HG02943 (cell line): ENCODE results near the gene JOSD2.
"Not testable (repeated sequence)": the region's sequence is repeated elsewhere in the genome, so short reads cannot be mapped to it uniquely, and the experiment has no call there.

Source experiments
- ATAC-seq: cut with Tn5 transposase; IDR thresholded peaks from one replicate; pipeline ENCODE4 v1.9.1; 2021; ENCODE audit warnings: mild to moderate bottlenecking, low read depth, moderate library complexity; ENCODE audit not compliant: unreplicated experiment

Gene JOSD2

DNA sequence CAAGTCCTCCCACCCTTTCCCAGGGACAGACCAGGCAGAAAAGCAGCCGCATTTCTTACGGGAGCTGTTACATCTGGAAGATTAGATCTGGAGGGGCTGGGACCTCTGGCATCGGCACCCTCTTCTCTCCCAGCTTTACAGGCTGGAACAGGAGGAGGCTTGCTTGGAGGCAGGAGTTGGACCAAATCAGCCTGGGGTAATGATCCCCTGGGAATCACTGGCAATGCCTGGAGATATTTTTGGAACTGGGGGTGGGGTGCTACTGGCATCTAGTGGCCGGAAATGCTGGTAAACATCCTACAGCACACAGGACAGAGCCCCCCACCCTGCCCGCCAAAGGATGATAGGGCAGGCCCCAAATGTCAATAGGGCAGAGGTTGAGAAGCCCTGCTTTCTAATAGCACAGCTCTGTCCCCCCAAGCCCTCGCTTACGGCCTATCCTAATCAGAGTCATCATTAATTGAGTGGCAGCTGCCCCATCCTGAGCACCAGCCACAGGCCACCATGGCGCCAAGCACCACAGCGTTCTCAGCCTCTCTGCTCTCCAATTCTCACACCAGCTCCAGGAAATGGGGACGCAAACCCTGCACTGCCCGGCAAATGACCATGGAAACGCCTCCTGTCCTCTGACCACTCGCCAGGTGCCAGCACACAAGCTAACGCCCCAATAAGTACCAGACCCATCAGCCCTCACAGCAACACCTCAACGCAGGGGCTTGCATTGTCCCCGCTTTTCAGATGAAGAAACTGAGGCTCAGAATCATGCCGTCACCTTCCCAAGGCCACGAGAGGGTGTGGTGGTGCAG lies 36.6 kb upstream of the JOSD2 start:
- no peak for ATAC-seq

DNA sequence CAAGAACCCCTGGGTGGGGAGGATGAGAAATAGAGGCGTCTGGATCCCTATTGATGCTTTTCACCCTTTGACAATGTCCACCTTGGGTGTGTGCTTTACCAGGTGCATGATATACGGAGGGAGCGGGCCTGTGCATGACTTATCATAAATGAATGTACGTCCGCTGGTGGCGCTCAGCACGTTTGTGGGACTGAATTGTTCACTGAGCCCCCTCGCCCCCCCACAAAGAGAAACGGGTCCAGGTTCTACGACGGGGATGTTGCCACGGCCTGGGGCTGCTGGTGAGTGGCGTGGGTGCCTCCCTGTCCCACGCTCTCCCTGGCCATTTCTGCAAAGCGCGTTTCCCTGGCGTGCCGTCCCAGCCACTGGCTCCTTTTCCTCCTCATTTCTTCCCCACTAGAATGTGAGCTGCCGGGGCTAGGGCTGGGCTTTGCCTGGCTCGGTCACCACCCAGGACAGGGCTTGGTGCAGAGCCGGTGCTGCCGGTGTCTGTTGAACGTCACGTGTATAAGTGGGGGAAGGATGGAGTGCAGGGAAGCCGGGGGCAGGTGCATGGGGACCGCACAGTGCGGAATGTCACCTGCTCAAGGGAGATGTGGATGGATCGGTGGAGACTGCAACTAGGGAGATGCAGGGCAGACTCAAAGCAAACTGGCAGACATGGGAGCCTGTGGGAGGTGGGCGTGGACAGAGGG lies 35.7 kb upstream of the JOSD2 start:
- ATAC-seq: no peak

DNA sequence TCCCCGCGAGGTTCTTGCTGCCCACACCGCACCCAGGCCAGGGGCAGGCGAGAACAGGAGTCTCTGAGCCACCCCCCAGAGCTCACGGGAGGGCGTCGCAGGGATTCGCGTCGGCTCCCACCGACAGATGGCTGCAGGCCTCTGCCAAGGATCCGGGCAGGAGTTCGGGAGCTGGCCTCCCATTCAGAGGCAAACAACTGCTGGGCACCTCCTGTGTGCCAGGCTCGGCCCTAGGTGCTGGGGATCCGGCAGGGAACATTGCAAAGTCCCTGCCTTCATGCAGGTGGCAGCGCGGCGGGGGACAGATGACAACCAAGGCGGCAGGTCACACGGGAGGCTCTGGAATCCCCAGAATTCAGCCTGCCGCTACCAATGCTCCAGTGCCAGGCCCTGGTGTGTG lies 32.0 kb upstream of the JOSD2 start:
- ATAC-seq: no peak

DNA sequence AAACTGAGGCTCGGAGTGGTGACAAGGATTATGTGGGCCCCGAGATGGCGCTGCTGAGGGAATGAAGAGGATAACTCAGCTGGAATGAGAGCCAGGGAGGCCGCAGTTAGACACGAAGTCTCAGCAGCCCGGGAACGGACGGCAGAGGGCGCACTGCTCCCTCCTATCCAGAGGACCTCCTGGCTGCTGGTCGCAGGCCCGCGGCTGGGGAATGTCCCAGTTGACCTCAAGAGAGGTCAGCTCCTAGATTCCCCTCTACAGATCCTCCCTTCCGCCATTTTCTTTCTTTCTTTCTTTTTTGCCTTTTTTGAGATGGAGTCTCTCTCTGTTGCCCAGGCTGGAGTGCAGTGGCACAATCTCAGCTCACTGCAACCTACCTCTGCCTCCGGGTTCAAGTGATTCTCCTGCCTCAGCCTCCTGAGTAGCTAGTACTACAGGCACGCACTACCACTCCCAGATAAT lies 26.8 kb upstream of the JOSD2 start:
- ATAC-seq: no peak

DNA sequence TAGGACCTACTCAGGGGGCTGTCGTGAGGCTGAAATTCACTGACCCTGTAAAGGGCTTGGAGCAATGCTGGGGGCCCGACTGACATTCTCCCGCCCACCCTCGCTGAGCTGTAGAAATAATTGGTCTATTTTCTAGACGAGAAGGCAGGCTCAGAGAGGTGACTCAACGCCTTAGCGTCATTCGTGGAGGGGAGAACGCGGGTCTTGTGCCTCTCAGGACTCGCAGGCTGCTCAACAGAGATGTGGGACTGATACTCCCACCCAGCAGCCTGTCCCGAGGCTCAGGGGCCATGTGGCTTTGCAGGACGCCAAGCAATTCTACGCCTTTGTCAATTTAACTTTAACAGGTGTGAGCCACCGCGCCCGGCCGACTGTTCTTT lies 26.3 kb upstream of the JOSD2 start:
- ATAC-seq: no peak

DNA sequence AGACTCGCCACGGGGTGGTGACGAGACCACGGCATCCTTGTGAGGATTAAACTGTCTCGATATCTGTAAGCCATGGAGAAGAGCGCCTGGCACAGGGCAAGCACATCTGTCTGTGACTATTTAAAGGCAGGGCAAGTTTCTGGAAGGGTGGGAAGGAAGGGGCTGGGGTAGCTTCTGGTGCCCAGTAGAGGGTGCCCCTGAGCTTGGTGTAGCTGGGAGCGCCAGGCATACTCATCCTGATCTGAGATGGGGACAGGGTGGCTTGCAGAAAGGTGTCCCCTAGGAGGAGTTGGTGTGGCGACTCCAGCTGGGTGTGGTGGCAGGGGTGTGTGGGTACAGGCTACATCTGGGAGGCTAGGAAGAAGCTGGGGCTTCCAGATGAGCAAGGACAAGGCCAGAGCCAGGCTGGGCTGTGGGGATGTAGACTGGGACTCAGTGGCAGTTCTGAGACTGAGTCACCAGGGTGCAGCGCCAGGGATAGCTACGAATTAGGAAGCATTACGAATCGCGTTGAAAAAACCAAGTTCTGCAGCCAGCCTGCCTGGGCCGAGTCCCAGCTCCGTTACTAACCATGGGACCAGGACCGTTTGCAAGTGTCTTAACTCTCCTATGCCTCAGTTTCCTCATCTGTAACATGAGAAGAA lies 25.8 kb upstream of the JOSD2 start:
- no peak for ATAC-seq

DNA sequence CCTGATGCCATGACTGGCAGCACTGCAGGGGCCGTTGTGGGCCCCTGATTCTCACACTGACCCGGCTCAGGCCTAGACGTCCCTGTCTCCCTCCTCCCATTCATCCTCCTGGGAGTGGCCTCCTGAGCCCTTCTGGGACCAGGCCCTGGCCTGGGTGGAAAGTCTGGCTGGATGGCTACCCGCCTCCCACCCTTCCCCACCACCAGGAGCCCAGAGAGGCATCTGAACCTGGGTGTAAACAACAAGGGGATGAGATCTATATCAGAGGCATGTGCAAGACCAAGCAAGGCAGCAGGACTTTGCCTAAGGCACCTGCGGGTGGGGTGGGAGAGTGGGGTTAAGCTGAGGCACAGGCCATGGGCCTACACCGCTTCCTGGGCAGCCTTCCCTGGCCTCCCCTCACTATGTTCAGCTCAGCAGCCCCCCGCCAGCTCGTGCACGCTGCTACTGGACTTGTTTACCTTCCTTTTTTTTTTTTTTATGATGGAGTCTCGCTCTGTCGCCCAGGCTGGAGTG lies 24.7 kb upstream of the JOSD2 start:
- ATAC-seq: no peak

DNA sequence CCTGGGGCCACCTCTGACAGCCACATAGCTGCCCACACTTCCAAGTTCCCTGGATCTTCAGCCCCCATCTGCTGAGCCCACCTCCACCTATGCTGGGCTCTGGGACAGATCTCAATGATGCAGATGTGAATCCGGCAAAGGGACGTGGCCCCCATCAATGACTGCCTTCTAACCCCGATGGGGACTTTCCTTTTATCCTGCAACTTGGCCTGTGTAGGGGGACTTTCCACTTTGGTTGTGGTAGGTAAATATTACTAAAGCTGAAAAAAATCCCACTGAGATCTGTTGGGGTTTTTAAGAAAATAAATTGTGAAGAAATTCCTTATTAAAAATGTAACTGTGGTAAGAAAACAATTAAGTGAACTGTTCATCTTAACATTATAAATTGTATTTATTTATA lies 23.5 kb upstream of the JOSD2 start:
- ATAC-seq: no peak

DNA sequence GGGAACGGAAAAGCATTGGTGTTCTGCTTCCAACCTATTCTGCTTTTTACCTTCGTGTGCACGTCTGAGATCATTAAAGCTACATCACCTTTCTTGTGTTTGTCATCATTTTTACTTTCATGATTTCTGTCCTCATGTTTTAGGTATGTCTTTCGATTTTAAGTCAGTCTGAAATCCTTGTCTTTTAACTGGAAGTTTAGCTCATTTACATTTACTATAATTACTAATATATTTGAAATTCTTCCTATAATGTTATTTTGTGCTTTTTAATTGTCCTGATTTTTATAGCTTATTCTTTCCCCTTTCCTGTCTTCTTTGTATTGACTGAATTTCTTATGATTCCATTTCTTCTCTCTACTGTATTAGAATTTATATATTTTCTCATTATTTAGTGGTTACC lies 22.0 kb upstream of the JOSD2 start:
- no peak for ATAC-seq

DNA sequence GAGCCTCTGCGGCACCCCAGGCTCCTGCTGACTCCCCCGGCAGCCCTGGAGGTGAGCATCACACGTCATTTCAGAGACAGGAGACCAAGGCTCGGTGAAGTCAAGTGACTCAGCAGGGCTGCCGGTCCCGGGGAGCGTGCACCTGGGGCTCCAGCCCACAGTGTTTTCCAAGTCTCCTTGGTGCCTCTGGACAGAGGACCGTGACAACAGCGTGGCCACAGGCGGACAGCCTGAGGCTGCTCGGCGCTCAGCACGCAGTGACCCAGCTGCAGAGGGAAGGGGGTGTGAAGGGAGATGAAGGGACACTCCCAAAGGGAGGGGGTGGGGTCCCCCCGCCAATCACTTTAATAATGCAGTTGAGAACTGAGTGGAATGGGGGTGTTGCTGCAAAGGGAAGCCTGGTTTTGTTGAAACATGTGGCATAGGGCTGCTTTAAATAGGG lies 20.2 kb upstream of the JOSD2 start:
- ATAC-seq: no peak

DNA sequence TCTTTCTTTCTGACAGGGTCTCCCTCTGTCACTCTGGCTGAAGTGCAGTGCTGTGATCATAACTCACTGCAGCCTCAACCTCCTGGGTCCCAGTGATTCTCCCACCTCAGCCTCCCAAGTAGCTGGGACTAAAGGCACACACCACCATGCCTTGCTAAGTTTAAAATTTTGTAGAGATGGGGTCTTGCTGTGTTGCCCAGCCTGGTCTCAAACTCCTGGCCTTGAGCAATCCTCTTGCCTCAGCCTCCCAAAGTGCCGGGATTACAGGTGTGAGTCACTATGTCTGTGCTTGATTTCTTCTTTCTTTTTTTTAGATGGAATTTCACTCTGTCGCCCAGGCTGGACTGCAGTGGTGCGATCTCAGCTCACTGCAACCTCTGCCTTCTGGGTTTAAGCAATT lies 17.1 kb upstream of the JOSD2 start:
- not testable (repeated sequence) for ATAC-seq

DNA sequence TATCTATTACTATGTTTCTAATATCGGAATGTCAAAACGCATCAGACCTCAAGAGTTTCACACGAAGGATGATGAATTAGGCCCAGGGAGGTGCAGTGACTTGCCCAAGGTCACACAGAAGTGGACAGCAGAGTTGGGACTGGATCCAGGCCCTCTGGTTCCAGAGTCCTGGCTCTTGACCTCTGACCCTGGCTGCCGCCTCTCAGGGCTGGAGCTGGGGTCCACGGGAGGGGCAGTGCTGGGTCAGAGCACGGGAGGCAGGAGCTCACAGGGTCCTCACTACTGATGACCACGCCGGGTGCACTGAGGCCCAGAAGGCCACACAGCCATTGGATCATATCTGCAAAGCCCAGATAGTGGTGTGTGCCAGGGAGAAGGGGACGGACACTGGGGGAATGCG lies 11.9 kb upstream of the JOSD2 start:
- no peak for ATAC-seq

DNA sequence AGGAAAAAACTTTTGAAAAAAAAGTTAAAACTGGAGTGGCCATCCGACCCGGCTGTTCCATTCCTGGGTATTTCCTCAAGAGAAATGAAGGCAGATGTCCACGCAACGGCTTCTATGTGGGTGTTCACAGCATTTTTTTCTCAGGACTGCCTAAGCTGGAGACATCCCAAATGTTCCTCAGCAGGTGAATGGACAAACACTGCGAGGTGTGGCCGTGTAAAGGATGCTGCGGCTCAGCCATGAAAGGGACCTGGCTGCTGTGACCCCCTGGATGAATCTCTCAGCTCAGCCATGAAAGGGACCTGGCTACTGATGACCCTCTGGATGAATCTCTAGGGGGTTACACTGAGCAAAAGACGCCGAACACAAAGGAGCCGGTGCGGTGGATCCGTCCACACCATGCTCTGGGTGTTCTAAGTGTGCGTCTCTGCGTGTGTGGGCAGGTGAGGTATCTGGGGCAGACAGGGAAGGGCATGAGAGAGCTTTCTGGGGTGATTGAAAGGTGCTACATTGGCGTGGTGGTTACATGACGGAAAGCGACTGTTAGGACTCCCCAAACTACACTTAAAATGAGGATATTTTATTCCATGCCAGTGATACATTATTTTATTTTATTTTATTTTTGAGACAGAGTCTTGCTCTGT lies 10.0 kb upstream of the JOSD2 start:
- no peak for ATAC-seq

DNA sequence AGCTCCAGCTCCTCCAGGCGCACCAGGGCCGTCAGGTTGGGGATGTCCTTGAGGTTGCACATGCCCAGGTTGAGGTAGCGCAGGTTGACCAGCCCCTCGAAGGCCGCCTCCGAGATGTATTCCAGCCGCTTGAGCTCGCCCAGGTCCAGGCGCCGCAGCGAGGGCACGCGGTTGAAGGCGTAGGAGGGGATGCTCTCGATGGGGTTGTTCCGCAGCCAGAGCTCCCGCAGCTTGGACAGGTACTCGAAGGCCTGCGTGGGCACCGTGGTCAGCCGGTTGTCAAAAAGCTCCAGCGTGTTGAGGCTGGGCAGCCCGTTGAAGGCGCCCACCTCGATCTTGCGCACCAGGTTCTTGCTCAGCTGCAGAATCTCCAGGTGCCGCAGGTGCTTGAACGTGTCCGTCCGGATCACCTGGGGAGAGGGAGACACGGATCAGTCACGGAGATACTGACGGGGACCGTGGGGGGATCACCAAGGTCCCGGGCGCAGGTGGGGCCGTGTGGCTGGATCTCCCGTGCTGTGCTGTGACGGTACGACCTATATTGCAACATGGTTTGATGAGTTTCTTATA lies 8.1 kb upstream of the JOSD2 start:
- no peak for ATAC-seq

DNA sequence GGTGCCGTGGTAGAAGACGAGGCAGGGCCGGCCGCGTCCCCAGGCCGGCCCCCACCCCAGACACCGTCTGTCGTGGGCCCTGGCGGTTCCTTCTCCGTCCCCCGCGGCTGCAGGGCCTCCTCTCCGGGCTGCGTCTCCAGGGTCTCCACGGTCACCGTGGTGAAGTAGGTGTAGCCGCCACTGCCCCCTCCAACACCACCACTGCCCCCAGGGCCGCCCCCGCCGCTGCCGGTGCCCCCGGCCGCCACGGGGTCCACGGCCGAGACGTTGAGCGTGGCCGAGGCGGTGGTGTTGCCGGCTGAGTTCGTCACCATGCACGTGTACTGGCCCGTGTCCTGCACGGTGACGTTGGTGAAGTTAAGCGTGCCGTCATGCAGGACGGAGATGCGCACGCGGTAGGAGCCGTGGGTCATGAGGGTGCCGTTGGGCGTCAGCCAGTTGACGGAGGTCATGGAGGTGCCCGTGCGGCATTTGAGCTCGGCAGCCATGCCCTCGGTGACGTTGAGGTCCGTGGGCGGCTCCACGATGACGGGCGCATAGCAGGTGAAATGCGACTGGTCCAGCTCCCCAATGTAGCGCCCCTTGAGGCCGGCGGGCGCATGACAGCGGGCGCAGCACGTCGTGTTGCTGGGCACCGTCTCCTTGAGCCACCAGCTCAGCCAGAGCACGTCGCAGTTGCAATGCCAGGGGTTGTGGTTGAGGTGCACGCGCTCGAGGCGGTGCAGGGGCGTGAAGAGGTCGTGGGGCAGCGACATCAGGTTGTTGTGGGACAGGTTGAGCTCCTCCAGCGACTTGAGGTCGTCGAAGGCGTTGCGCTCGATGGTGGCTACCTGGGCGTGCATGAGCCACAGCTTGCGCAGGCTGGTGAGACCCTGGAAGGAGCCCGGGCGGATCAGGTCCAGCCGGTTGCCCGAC lies 7.4 kb upstream of the JOSD2 start:
- ATAC-seq: no peak

DNA sequence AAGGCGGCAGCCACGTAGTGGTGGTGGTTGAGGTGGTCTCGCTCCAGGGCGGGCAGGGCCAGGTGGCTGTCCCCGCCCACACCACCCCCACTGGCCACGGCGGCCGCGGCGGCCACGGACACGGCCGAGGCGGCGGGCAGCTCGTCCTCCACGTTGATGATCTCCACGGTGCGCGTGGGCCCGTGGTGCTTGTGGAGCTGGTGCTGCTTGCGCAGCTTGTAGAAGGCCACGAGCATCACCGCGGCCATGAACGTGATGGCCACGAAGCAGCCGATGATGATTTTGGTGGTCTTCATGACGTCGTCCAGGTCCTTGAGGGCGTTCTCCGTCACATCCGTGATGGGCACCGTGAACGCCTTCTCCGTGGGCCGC lies 6.7 kb upstream of the JOSD2 start:
- no peak for ATAC-seq

DNA sequence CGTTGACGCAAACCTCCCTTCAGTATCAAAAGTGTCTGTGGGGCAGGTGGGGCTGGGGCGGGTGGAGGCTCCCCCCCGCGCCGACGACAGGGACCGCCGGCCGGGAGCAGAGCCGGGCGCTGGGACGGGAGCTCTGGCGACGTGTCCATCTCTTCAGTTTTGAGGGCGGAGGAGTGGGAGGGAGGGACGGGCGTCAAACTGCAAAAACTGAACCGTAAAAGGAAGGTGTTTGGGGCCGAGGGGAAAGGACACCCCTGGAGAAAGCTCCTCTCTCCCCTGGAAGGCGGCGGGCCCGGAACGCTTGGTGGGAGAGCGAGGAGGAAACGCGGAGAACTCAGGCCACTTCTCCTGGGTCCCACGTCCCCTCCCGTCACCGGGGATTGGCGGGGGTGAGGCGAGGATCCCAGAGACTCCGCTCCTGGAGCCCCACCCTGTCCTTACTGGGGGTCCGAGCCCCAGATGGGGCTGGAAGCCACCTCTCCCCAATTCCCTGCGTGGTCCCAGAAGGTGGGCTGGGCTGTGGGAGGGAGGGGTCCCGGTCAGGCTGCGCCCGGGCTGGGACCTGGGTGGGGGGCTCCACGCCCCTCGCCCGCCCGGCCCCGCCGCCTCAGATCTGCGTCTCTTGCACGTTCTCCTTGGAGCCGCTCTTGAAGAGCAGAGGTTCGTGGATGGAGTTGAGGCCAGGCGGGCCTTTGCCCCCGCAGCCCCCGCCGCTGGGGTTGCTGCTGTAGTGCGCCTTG lies 6.1 kb upstream of the JOSD2 start:
- no peak for ATAC-seq

DNA sequence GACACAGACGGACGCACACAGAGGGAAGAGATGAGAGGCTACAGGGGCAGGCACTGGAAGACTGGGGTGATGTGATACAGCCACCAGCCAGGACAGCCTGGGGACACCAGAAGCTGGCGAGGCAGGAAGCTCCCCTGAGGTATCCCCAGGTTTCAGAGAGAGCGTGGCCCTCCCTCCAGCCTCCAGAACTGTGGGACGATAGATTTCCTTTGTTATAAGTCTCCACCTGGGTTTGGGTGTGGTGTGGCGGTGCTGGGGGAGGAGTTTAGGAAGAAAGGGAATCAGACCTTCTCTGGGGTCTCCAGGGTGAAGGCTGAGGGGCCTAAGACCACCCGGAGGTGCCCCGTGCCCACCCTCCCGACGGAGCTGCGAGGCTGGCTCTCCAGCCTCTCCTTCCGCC lies 5.5 kb upstream of the JOSD2 start:
- no peak for ATAC-seq

DNA sequence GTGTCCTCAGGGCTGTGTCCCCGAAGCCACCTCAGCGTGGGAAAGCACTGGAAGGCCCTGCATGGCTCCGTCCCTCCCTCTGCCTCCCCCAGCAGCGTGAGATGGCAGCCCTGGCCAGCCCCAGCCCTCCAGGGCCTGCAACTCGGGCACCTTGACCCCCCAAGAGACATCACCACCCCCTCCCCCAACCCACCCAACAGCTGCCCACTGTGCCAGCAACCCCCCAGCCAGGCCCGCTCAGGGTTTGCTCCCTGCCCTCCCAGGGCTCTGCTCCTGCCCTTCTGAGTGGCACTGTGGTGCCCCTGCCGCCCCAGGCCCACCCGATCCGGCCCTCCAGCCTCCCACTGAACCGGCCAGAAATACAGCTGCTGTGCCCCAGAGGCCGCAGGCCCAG lies 4.2 kb upstream of the JOSD2 start:
- no peak for ATAC-seq
